ENCODE results near the gene TAX1BP3. TPM values are rescaled to one million over a fixed set of nuclear protein-coding genes. Genes with fewer than 3 reads are reported as not detected.

Gene TAX1BP3, protein sequence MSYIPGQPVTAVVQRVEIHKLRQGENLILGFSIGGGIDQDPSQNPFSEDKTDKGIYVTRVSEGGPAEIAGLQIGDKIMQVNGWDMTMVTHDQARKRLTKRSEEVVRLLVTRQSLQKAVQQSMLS
- 136 and 214 TPM in 2 replicates for total RNA-seq

DNA sequence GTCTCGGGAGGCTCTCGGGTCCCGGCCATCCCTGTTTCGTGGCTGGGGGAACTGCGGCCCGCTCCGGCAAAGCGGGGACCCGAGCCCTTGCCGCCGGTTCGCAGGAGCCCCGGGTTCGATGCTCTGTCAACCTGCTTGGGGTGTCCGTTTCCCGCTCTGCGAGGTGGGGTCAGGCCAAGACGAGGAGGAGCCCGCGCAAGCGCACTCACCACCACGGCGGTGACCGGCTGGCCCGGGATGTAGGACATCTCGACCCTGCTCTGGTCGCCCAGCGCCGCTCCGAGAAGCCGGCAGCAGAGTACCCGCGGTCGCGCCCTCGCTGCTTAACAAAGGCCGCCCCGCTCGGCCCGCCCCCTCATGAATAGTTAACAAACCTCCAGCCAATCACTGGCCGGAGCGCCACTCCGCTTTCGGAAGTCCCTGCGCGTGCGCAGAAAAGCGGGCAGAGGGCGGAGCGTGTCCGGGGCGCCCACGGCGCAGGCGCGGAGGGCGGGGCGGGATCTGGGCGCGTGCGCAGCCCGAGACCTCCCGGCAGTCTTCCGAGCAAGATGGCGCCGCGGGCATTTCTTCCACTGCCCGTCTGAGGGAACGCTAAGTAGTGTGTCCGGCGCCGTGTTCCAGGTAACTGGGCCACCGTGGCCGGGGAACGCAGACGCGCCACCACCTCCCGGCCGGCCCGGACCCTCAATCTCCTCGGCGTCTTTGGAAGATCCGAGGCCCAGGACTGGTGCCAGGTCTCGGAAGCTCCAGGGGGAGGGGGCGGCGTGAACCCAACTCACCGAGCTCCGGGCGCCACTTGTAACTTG is at the start of gene TAX1BP3, which contains the start of gene EMC6:
TAX1BP3 (minus strand) TSS at position 300 of the 806 bp plus-strand sequence; CDS start at position 248, 52 bp downstream.
EMC6 (plus strand) TSS at position 534 of the 806 bp plus-strand sequence. CDS start 335 bp downstream, outside the sequence.

DNA sequence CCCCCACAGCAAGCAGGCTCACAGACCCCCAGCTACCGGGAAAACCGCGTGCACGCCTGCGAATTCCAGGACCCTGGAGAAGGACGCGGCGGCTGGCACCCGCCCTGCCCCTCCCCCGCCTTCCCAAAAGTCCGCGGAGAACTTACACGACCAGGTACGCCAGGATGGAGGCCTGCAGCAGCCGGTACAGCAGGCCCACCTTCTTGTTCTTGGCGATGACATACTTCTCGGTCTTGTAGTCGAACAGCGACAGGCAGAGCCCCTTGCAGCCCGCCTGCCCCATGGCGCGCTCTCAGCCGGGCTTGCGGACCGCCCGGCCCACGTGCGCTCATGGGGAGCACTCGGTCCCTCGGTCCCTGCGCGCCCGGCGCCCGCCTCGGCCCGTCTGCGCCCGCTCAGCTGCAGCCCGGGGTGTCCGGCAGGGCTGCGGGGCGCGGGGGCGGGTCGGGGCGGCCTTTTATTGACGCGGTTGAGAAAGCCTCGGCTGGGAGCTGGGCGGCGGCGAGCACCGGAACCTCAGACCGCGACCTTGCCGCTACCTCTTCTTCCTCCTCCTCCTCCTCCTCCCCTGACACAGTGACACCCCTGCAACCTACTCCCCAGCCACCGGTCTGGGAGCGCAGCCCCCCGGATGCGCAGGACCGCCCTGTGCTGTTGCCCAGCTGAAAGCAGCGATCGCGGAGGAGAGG is 27.5 kb upstream of the TAX1BP3 start, which contains the start of gene P2RX5:
P2RX5 (minus strand) TSS at position 433 of the 689 bp plus-strand sequence; CDS start at position 283, 150 bp downstream.

DNA sequence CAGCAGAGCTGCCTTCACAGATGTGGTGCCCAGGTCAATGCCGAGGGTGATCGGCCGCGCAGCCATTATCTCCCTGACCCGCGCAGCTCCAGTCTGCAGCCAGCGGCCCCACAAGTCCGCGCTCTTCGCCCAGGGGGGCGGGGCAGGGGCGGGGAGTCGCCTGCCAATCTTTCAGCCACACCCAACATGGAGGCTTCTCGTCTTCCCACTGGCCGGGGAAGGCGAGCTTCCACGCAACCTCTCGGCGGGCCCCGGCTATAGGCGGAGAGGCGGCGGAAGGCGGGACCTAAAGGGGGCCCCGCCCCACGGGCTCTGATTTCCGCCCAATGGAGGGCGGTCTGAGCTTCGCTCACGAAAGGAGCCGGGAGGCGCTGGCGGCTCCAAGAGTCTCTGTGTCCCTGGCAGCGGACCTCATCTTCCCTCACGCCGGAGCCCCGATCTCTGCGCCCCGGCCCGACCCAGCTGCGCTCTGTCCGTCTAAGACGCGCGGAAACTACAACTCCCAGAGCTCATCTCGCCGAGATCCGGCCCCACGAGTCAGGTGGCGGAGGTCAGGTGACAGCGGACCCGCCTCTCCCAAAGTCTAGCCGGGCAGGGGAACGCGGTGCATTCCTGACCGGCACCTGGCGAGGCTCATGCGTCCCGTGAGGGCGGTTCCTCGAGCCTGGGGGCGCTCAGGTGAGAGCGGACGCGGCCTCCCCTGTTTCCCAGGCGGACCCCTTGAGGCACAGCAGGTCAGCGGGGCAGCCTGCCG is 32.0 kb downstream of the TAX1BP3 start, which contains the start of the genes CTNS and SHPK:
CTNS (plus strand) TSS at position 607 of the 754 bp plus-strand sequence. CDS start 3,447 bp downstream, outside the sequence.
SHPK (minus strand) TSS at position 97 of the 754 bp plus-strand sequence; CDS start at position 66, 31 bp downstream.

Other genes starting within 250 kb of the TAX1BP3 start
- not detected in 2 replicates for gene OR1E2, start 234.7 kb downstream of the TAX1BP3 start, total RNA-seq
- gene SPATA22, start 196.8 kb downstream of the TAX1BP3 start, total RNA-seq = 1.5 TPM in 1 of 2 replicates, not detected in the other
- gene ASPA, start 192.6 kb downstream of the TAX1BP3 start, total RNA-seq = 0.19 and 0.85 TPM in 2 replicates
- gene TRPV3, start 110.8 kb downstream of the TAX1BP3 start, total RNA-seq = 0.77 and 2.0 TPM in 2 replicates
- 0.58 and 1.7 TPM in 2 replicates for gene TRPV1, start 59.2 kb downstream of the TAX1BP3 start, total RNA-seq
- 11.7 and 13.0 TPM in 2 replicates for gene SHPK, start 32.3 kb downstream of the TAX1BP3 start, total RNA-seq
- 9.6 and 32.1 TPM in 2 replicates for gene CTNS, start 31.8 kb downstream of the TAX1BP3 start, total RNA-seq
- gene EMC6, start 234 bp upstream of the TAX1BP3 start, total RNA-seq = 14.7 and 36.8 TPM in 2 replicates
- 2.7 and 3.4 TPM in 2 replicates for gene P2RX5, start 27.6 kb upstream of the TAX1BP3 start, total RNA-seq
- gene HASPIN, start 55.3 kb upstream of the TAX1BP3 start, total RNA-seq = 0.85 and 11.1 TPM in 2 replicates
- 13.2 and 19.0 TPM in 2 replicates for gene ITGAE, start 132.6 kb upstream of the TAX1BP3 start, total RNA-seq
- 15.8 and 21.1 TPM in 2 replicates for gene NCBP3, start 177.7 kb upstream of the TAX1BP3 start, total RNA-seq
- 2.5 and 4.8 TPM in 2 replicates for gene CAMKK1, start 224.5 kb upstream of the TAX1BP3 start, total RNA-seq
- gene P2RX1, start 247.9 kb upstream of the TAX1BP3 start, total RNA-seq = 0.28 and 0.38 TPM in 2 replicates